Effector CD4-positive, alpha-beta T cell (primary cell): ENCODE measurements around the gene FBXW8.
"Not testable (repeated sequence)": the region's sequence is repeated elsewhere in the genome, so short reads cannot be mapped to it uniquely, and the experiment has no call there.

ENCODE experiments used
- DNase-seq: peaks from one replicate; pipeline ENCODE4 v3.0.0-alpha.2; 2020

Gene FBXW8

GRCh38 chr12:117042171-117042842 is 131.6 kb downstream of the FBXW8 start:
- DNase-seq, result no peak

- DNase-seq, result no peak
Measured at GRCh38 chr12:117042862-117043261, 132.1 kb downstream of the FBXW8 start.

- no peak for DNase-seq
Measured at GRCh38 chr12:117044311-117044710, 133.6 kb downstream of the FBXW8 start.

GRCh38 chr12:117044790-117045159 is 134.0 kb downstream of the FBXW8 start:
- no peak for DNase-seq

- DNase-seq, result no peak
Measured at GRCh38 chr12:117045160-117046010, 134.6 kb downstream of the FBXW8 start.

- DNase-seq, result no peak
Measured at GRCh38 chr12:117046011-117046369, 135.2 kb downstream of the FBXW8 start.

- no peak for DNase-seq
Measured at GRCh38 chr12:117046425-117046824, 135.7 kb downstream of the FBXW8 start.

GRCh38 chr12:117046861-117047530 is 136.2 kb downstream of the FBXW8 start:
- no peak for DNase-seq

- DNase-seq, result no peak
Measured at GRCh38 chr12:117047810-117048584, 137.2 kb downstream of the FBXW8 start.

GRCh38 chr12:117048585-117048904 is 137.8 kb downstream of the FBXW8 start:
- no peak for DNase-seq

GRCh38 chr12:117049295-117049694 is 138.5 kb downstream of the FBXW8 start:
- no peak for DNase-seq

- no peak for DNase-seq
Measured at GRCh38 chr12:117050060-117050459, 139.3 kb downstream of the FBXW8 start.

- DNase-seq, result no peak
Measured at GRCh38 chr12:117051380-117051779, 140.6 kb downstream of the FBXW8 start.

- no peak for DNase-seq
Measured at GRCh38 chr12:117052386-117053049, 141.8 kb downstream of the FBXW8 start.

GRCh38 chr12:117053050-117053400 is 142.3 kb downstream of the FBXW8 start:
- DNase-seq, result no peak

- no peak for DNase-seq
Measured at GRCh38 chr12:117053597-117054201, 142.9 kb downstream of the FBXW8 start.

- DNase-seq, result no peak
Measured at GRCh38 chr12:117054279-117054678, 143.5 kb downstream of the FBXW8 start.

GRCh38 chr12:117057626-117058025 is 146.9 kb downstream of the FBXW8 start:
- not testable (repeated sequence) for DNase-seq

GRCh38 chr12:117058442-117059072 is 147.8 kb downstream of the FBXW8 start:
- no peak for DNase-seq

- DNase-seq, result no peak
Measured at GRCh38 chr12:117059156-117059555, 148.4 kb downstream of the FBXW8 start.

- DNase-seq, result no peak
Measured at GRCh38 chr12:117060246-117060928, 149.6 kb downstream of the FBXW8 start.
